HuH-7 (cell line): ENCODE data around the gene SORCS2.

ENCODE experiments used
- DNase-seq: peaks from one replicate; pipeline ENCODE4 v3.0.0; 2011; ENCODE audit warnings: low spot score

SORCS2 gene

GRCh38 chr4:7692451-7693236 lies 500.3 kb downstream of the SORCS2 start:
- DNase-seq: no peak

GRCh38 chr4:7693237-7693608 lies 500.9 kb downstream of the SORCS2 start:
- DNase-seq: no peak

GRCh38 chr4:7693711-7694110 lies 501.4 kb downstream of the SORCS2 start:
- DNase-seq: no peak

GRCh38 chr4:7694324-7694723 lies 502.0 kb downstream of the SORCS2 start:
- DNase-seq: no peak

- no peak for DNase-seq
Observed at GRCh38 chr4:7697343-7697742, 505.0 kb downstream of the SORCS2 start.

GRCh38 chr4:7697821-7698220 lies 505.5 kb downstream of the SORCS2 start:
- no peak for DNase-seq

GRCh38 chr4:7698584-7698983 lies 506.2 kb downstream of the SORCS2 start:
- DNase-seq: no peak

GRCh38 chr4:7699031-7699430 lies 506.7 kb downstream of the SORCS2 start:
- no peak for DNase-seq

- no peak for DNase-seq
Observed at GRCh38 chr4:7699825-7700224, 507.5 kb downstream of the SORCS2 start.

- no peak for DNase-seq
Observed at GRCh38 chr4:7700665-7701064, 508.3 kb downstream of the SORCS2 start.

- no peak for DNase-seq
Observed at GRCh38 chr4:7701866-7702649, 509.7 kb downstream of the SORCS2 start.

GRCh38 chr4:7703688-7704087 lies 511.4 kb downstream of the SORCS2 start:
- no peak for DNase-seq

GRCh38 chr4:7704091-7704490 lies 511.8 kb downstream of the SORCS2 start:
- no peak for DNase-seq

GRCh38 chr4:7704625-7705024 lies 512.3 kb downstream of the SORCS2 start:
- no peak for DNase-seq

GRCh38 chr4:7705062-7705461 lies 512.7 kb downstream of the SORCS2 start:
- no peak for DNase-seq

- DNase-seq: no peak
Observed at GRCh38 chr4:7705593-7705992, 513.3 kb downstream of the SORCS2 start.

- no peak for DNase-seq
Observed at GRCh38 chr4:7708238-7708637, 515.9 kb downstream of the SORCS2 start.

GRCh38 chr4:7708981-7709380 lies 516.6 kb downstream of the SORCS2 start:
- DNase-seq: no peak

- no peak for DNase-seq
Observed at GRCh38 chr4:7709431-7709830, 517.1 kb downstream of the SORCS2 start.

GRCh38 chr4:7710126-7710525 lies 517.8 kb downstream of the SORCS2 start:
- no peak for DNase-seq

- DNase-seq: no peak
Observed at GRCh38 chr4:7710576-7711306, 518.4 kb downstream of the SORCS2 start.

- DNase-seq: no peak
Observed at GRCh38 chr4:7711307-7711963, 519.1 kb downstream of the SORCS2 start.
